ENCODE data around the gene PKP1. TPM values are rescaled to one million over a fixed set of nuclear protein-coding genes. Genes with fewer than 3 reads are reported as not detected.

The PKP1 gene
- total and polyA plus RNA-seq, 10 donors = 0.04 to 0.10 (median 0.06) TPM; not detected in 7

DNA sequence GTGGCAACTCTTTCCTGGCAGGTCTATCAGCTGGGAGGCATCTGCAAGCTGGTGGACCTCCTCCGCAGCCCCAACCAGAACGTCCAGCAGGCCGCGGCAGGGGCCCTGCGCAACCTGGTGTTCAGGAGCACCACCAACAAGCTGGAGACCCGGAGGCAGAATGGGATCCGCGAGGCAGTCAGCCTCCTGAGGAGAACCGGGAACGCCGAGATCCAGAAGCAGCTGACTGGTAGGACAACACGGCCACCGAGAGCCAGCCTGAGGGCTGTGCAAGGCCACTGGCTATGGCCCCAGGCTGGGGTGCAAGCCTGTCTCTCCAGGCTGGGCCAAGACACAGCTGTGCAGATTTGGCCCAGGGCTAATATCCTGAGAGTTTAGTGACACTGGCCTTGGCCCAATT lies 34.2 kb downstream of the PKP1 start:
- Histone ChIP-seq H3K27ac (no peak overlapping the region), H3K9me3 (no peaks in the 10 kb centered on the region), H3K4me3 (no peak overlapping the region), H3K4me1 (no peaks in the 10 kb centered on the region), H3K36me3 (no peaks in the 10 kb centered on the region), H3K27me3 (replicated peaks in 1 of 7) (no peaks in the 10 kb centered on the region)
- DNase-seq = no peak
- WGBS, 5 donors = 85 to 96% (median 89%) methylated on average over 10 to 13 of the region's 13 CpGs
- intact Hi-C loops (cut with DNase I; ENCODE audit: low total_unique reads) = no loop called here
- no peak for TF ChIP-seq POLR2A (IDR thresholded peaks at IDR 0.05)

DNA sequence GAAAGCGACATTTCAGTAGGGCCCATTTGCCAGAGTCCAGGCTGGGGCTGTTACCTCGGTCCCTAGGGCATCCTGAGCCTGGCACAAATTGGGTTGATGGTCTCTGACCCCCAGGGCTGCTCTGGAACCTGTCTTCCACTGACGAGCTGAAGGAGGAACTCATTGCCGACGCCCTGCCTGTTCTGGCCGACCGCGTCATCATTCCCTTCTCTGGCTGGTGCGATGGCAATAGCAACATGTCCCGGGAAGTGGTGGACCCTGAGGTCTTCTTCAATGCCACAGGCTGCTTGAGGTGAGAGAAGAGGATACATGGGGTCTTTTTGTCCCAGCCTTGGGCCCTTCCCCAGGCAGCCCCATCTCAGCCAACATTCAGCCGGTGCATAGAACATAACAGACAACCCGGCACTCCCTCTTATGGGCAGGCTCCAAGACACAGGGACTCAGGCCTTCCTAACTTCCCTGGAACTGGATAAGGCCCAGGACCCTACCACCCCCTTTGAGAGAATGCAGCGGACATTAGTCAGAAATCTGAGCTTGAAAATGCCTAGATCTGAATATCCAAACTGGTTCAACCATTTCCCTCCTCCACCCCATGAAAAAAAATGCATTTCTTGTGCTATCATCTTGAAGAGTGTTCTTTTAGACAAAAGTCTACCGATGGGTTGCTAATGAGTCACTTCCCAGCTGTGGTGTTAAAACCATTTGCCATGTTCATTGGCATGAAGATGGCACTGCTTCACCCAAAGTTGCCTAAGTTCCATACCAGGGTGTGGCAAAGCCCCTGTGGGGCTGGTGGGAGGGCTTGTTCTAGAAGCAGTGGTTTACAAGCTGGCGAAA lies 35.4 kb downstream of the PKP1 start:
- Histone ChIP-seq H3K9me3 (no peaks in the 10 kb centered on the region), H3K36me3 (no peaks in the 10 kb centered on the region), H3K4me3 (no peak overlapping the region), H3K4me1 (no peaks in the 10 kb centered on the region), H3K27me3 (replicated peaks in 1 of 7) (no peaks in the 10 kb centered on the region), H3K27ac (no peak overlapping the region)
- intact Hi-C loops (cut with DNase I; ENCODE audit: low total_unique reads) = no loop called here
- TF ChIP-seq, protein P1, sequence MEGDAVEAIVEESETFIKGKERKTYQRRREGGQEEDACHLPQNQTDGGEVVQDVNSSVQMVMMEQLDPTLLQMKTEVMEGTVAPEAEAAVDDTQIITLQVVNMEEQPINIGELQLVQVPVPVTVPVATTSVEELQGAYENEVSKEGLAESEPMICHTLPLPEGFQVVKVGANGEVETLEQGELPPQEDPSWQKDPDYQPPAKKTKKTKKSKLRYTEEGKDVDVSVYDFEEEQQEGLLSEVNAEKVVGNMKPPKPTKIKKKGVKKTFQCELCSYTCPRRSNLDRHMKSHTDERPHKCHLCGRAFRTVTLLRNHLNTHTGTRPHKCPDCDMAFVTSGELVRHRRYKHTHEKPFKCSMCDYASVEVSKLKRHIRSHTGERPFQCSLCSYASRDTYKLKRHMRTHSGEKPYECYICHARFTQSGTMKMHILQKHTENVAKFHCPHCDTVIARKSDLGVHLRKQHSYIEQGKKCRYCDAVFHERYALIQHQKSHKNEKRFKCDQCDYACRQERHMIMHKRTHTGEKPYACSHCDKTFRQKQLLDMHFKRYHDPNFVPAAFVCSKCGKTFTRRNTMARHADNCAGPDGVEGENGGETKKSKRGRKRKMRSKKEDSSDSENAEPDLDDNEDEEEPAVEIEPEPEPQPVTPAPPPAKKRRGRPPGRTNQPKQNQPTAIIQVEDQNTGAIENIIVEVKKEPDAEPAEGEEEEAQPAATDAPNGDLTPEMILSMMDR (IDR thresholded peaks at IDR 0.05 in 8 of 11, conservative IDR thresholded peaks at IDR 0.05 in 3 of 11) = no peak
- TF ChIP-seq POLR2A (IDR thresholded peaks at IDR 0.05) (no peak), POLR2AphosphoS5 (IDR thresholded peaks at IDR 0.05) (no peak)
- WGBS, 5 donors = 80 to 85% (median 84%) methylated on average over 13 to 15 of the region's 15 CpGs
- DNase-seq = no peak

DNA sequence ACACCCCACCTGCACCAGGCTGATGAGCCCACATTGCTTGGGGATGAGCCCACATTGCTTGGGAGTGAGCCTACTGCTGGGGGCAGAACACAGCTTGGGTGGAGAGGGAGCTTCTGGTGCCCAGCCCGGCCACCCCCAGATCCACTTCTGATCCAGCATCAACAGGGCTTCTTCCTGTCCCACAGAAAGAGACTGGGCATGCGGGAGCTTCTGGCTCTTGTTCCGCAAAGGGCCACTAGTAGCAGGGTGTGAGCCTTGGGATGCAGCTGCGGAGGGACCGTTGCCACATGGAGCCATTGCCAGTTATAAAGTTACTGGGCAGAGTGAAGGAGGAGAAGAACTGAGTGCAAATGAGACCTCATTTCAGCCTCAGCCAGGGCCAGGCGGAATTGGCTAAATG lies 36.3 kb downstream of the PKP1 start:
- no peaks in the 10 kb centered on the region for H3K4me1 ChIP-seq
- no peak for DNase-seq
- no peak overlapping the region for H3K27ac ChIP-seq
- no peak overlapping the region for H3K4me3 ChIP-seq
- H3K36me3 ChIP-seq = no peaks in the 10 kb centered on the region
- intact Hi-C loops (cut with DNase I; ENCODE audit: low total_unique reads) = no loop called here
- no peak for TF ChIP-seq POLR2A (IDR thresholded peaks at IDR 0.05)
- TF ChIP-seq, protein P1 (IDR thresholded peaks at IDR 0.05 in 8 of 11, conservative IDR thresholded peaks at IDR 0.05 in 3 of 11) = no peak
- TF ChIP-seq POLR2AphosphoS5 (IDR thresholded peaks at IDR 0.05) = no peak
- WGBS, 5 donors = 87 to 98% (median 91%) methylated on average over 6 of the region's 6 CpGs
- no peaks in the 10 kb centered on the region for H3K9me3 ChIP-seq
- no peaks in the 10 kb centered on the region for H3K27me3 ChIP-seq (replicated peaks in 1 of 7)

DNA sequence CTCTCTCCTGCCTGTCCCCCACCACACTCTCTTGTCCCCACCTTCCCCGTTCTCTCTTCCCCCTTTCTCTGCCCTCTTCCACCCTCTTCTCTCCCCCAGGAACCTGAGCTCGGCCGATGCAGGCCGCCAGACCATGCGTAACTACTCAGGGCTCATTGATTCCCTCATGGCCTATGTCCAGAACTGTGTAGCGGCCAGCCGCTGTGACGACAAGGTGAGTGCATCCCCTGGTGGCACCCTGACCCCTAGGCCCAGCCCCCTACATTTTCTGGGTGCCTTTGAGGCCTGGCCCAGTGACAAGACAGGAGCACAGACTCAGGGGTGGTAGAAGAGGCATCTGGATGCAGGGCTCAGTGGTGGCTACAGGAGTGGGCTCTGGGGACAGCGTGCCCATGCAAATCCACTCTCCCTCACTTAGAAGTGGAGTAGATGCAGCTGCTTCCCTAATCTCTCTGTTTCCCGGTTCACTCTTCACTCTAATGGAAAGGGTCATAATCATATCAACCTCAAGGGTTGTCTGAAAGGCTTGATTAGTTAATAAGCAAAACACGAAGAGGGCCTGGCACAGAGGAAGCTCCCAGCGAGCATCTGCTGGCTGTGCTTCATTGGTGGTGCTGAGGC lies 37.0 kb downstream of the PKP1 start:
- 76 to 83% (median 79%) methylated on average over 11 to 12 of the region's 12 CpGs for WGBS, 5 donors
- DNase-seq = peak; percentile 69
- Histone ChIP-seq H3K4me1 (no peaks in the 10 kb centered on the region), H3K4me3 (no peak overlapping the region), H3K36me3 (no peaks in the 10 kb centered on the region), H3K27ac (no peak overlapping the region), H3K9me3 (no peaks in the 10 kb centered on the region), H3K27me3 (replicated peaks in 1 of 7) (no peaks in the 10 kb centered on the region)
- TF ChIP-seq POLR2A (IDR thresholded peaks at IDR 0.05) (no peak), POLR2AphosphoS5 (IDR thresholded peaks at IDR 0.05) (no peak)
- TF ChIP-seq, protein P1 (IDR thresholded peaks at IDR 0.05 in 8 of 11, conservative IDR thresholded peaks at IDR 0.05 in 3 of 11) = no peak
- intact Hi-C loops (cut with DNase I; ENCODE audit: low total_unique reads) = no loop called here
